ENCODE data around the gene CTRB1. TPM values are rescaled to one million over a fixed set of nuclear protein-coding genes. Genes with fewer than 3 reads are reported as not detected.

Gene CTRB1
- total and polyA plus RNA-seq, 2 donors (not counting 3 experiments of a cell fraction or from before 2014, with no cell fraction given), result not detected

DNA sequence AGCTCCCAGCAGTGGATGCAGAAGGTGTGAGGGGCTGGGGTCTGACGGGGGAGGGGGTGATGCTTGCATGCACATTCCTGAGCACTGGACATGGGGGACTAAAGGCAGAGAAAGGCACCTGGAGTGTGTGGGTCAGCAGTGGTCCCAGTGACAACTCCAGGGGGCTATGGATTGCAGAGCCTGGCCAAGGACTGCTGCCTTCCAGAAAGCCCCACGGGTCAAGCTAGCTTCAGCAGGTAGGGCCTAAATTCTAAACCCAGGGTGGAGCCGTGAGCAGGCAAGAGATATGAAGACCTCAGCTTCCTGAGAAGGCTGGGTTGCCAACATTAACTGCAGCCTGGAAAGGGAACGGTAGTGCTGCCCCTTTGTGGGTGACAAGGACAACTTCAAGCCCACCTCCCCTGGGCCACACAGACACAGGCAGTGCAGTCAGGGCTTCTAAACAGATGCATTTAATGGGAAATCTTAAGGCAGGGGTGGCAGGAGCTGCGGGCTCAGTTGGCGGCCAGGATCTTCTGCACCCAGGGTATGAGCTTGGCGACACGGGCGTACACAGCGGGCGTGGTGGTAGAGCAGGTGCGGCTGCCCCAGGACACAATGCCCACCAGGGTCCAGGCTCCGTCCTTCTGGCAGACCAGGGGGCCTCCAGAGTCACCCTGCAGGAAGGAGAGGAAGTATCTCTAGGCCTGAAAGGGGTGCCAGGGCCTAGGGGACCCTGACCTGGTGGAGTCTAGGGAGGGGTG is 14.9 kb upstream of the CTRB1 start:
- no peak for DNase-seq (ENCODE audit: low read depth, low spot score)
- H4K20me1 ChIP-seq (replicated peaks; ENCODE audit: control insufficient read depth, extremely low read depth, insufficient read depth, low read length), result no peaks in the 10 kb centered on the region
- peaks cover 2% of the 10 kb centered on the region for H3K4me1 ChIP-seq (ENCODE audit: control insufficient read depth, extremely low read depth, insufficient read depth, low read length)
- no peak overlapping the region for H3K4me3 ChIP-seq (replicated peaks in 1 of 3; ENCODE audit: insufficient read depth in 1 of 3, low read depth in 1 of 3, low read length in 3 of 3)
- no peak overlapping the region for H3K9ac ChIP-seq (replicated peaks; ENCODE audit: extremely low read depth, insufficient read depth, low read length)
- dilution Hi-C loops (cut with MboI; ENCODE audit: extremely low pct_ligation_motif_present, low sequenced_read_pairs), result no loop called here
- H3K4me2 ChIP-seq (ENCODE audit: insufficient read depth, low read length), result no peak overlapping the region
- no peaks in the 10 kb centered on the region for H3K27me3 ChIP-seq (ENCODE audit: control insufficient read depth in 2 of 2, insufficient read depth in 2 of 2, low read length in 2 of 2)
- ChIA-PET CTCF (interaction anchor here (0.8 to 7.9 kb wide), 2 partner anchors 18 to 199 kb away, joined by 4 to 186 read pairs; no protein-coding TSS in a partner anchor), POLR2A (no interaction called here)
- no peaks in the 10 kb centered on the region for H3K79me2 ChIP-seq (ENCODE audit: control insufficient read depth, insufficient read depth, low read length)
- intact Hi-C loops (cut with micrococcal nuclease), result no loop called here
- no peaks in the 10 kb centered on the region for H3K9me3 ChIP-seq (replicated peaks; ENCODE audit: control insufficient read depth, insufficient read depth, low read length)
- H3K36me3 ChIP-seq (ENCODE audit: control insufficient read depth in 2 of 2, extremely low read depth in 1 of 2, insufficient read depth in 2 of 2, low read length in 2 of 2), result no peaks in the 10 kb centered on the region
- no peaks in the 10 kb centered on the region for H3K9me1 ChIP-seq (replicated peaks; ENCODE audit: control insufficient read depth, extremely low read depth, insufficient read depth, low read length)
- no peak for FAIRE-seq
- H3K27ac ChIP-seq (ENCODE audit: insufficient read depth, low read depth, low read length), result no peak overlapping the region
- TF ChIP-seq GATA2 (IDR thresholded peaks at IDR 0.05; ENCODE audit: insufficient read depth, insufficient read length, low read depth, low read length), result no peak
- no peak for TF ChIP-seq POLR2AphosphoS5 (IDR thresholded peaks at IDR 0.05; ENCODE audit: insufficient read depth, low read depth, low read length)
- TF ChIP-seq JUN (IDR thresholded peaks at IDR 0.05; ENCODE audit: borderline replicate concordance, insufficient read depth, insufficient read length, low read depth), result no peak
- TF ChIP-seq MYC (IDR thresholded peaks at IDR 0.05; ENCODE audit: low read depth, low read length), result no peak
- no peak for TF ChIP-seq MAX (IDR thresholded peaks at IDR 0.05; ENCODE audit: insufficient read depth, insufficient read length)
- TF ChIP-seq CTCF (IDR thresholded peaks at IDR 0.05; ENCODE audit: extremely low read depth in 1 of 2, insufficient read depth in 1 of 2, low read depth in 1 of 2, low read length in 2 of 2), result no peak
- TF ChIP-seq EZH2 (IDR thresholded peaks at IDR 0.05; ENCODE audit: borderline replicate concordance, low read depth, low read length, severe bottlenecking), result no peak
- BruUV-seq (replicated peaks), result no TSS peak
- H2AFZ ChIP-seq (ENCODE audit: low read depth, low read length), result no peak overlapping the region

Measured in endothelial cell of umbilical vein (primary cell).